PC-3 (cell line): ENCODE results near the gene NFIC. TPM values are rescaled to one million over a fixed set of nuclear protein-coding genes. Genes with fewer than 3 reads are reported as not detected.

Experiments used
- ATAC-seq: fragments of 200-7000 bp; cut with Tn5 transposase; 2 replicates; pipeline ENCODE4 v1.9.1; 2020; ENCODE audit warnings: mild to moderate bottlenecking, moderate library complexity
- BruUV-seq: library from RNA; stranded (reverse); fragments of 400-500 nt; replicated peaks from 2 replicates; lab custom pipeline; 2021; lab: Mats Ljungman, UMichigan
- CTCF ChIA-PET: fragments of 300-600 bp; sonication (Branson Sonifier 250); formaldehyde crosslinking; loops from one replicate; lab custom pipeline; 2022; ENCODE audit warnings: antibody characterized with exemption; lab: Charles Lee
- POLR2A ChIA-PET: fragments of 300-600 bp; sonication (Branson Sonifier 250); formaldehyde crosslinking; loops from one replicate; lab custom pipeline; 2022; ENCODE audit warnings: antibody characterized with exemption; ENCODE audit not compliant: unreplicated experiment; lab: Charles Lee
- DNase-seq: peaks from one replicate; pipeline ENCODE4 v3.0.0-alpha.2; 2015
- H2AFZ ChIP-seq: fragments of 300-600 bp; sonication (generic); 2 replicates; pipeline ENCODE4 v1.6.0; 2016; ENCODE audit warnings: antibody characterized with exemption, low read length
- H3F3A ChIP-seq: fragments of 300-600 bp; sonication (generic); one replicate; pipeline ENCODE4 v1.6.0; 2017; ENCODE audit warnings: antibody characterized with exemption, low read length, control low read depth, mild to moderate bottlenecking; ENCODE audit not compliant: unreplicated experiment
- H3K27ac ChIP-seq: fragments of 300-600 bp; sonication (generic); 2 replicates; pipeline ENCODE4 v1.5.1; 2016; ENCODE audit warnings: mild to moderate bottlenecking, low read length
- H3K27me3 ChIP-seq: fragments of 300-600 bp; sonication (generic); 2 replicates; pipeline ENCODE4 v1.6.1; 2016; ENCODE audit warnings: low read length, mixed read lengths
- H3K36me3 ChIP-seq: fragments of 300-600 bp; sonication (generic); 2 replicates; pipeline ENCODE4 v1.6.1; 2016; ENCODE audit warnings: low read depth, mixed run types, low read length, mixed read lengths
- H3K4me1 ChIP-seq: fragments of 300-600 bp; sonication (generic); 2 replicates; pipeline ENCODE4 v1.5.1; 2016; ENCODE audit warnings: low read length; ENCODE audit not compliant: insufficient read depth
- H3K4me2 ChIP-seq: fragments of 300-600 bp; sonication (generic); 2 replicates; pipeline ENCODE4 v1.6.0; 2016; ENCODE audit warnings: low read length
- H3K4me3 ChIP-seq: fragments of 300-600 bp; sonication (generic); 2 replicates; pipeline ENCODE4 v1.5.1; 2016; ENCODE audit warnings: mild to moderate bottlenecking, low read length, mixed read lengths
- H3K79me2 ChIP-seq: fragments of 300-600 bp; sonication (generic); 2 replicates; pipeline ENCODE4 v1.6.1; 2017; ENCODE audit warnings: low read length, mixed read lengths
- H3K9ac ChIP-seq: fragments of 300-600 bp; sonication (generic); 2 replicates; pipeline ENCODE4 v1.6.0; 2016; ENCODE audit warnings: mild to moderate bottlenecking, low read length
- H3K9me2 ChIP-seq: fragments of 300-600 bp; sonication (generic); replicated peaks from 2 replicates; pipeline ENCODE4 v1.6.1; 2016; ENCODE audit warnings: mixed run types, low read length, mixed read lengths
- H3K9me3 ChIP-seq: fragments of 300-600 bp; sonication (generic); 2 replicates; pipeline ENCODE4 v1.6.1; 2016; ENCODE audit warnings: low read length, mixed read lengths
- H4K20me1 ChIP-seq: fragments of 300-600 bp; sonication (generic); 2 replicates; pipeline ENCODE4 v1.6.1; 2016; ENCODE audit warnings: low read length, mixed read lengths
- EZH2 ChIP-seq: fragments of 300-600 bp; sonication (generic); IDR thresholded peaks from one replicate; pipeline ENCODE4 v1.6.1; 2017; ENCODE audit warnings: antibody characterized with exemption, mild to moderate bottlenecking, low read length; ENCODE audit not compliant: unreplicated experiment
- EZH2phosphoT487 ChIP-seq: fragments of 300-600 bp; sonication (generic); IDR thresholded peaks from 2 replicates; pipeline ENCODE4 v1.6.1; 2018; ENCODE audit warnings: mild to moderate bottlenecking, antibody characterized with exemption, low read length, borderline replicate concordance
- intact Hi-C: fragments of 100-400 bp; cut with micrococcal nuclease; formaldehyde crosslinking; loops from 2 replicates; pipeline ENCODE4 v1.9.0; 2023
- total RNA-seq: library from RNA; depleted of rRNA; stranded (reverse); fragments of >200 nt; gene quantifications from 2 replicates; pipeline ENCODE4 v1.2.3, GENCODE V29; 2014
- TF ChIP-seq, protein P1 (sequence below): fragments of 300-600 bp; sonication (generic); conservative IDR thresholded peaks from 2 replicates; pipeline ENCODE4 v1.5.1; 2017; ENCODE audit warnings: antibody characterized with exemption, low read depth, mild to moderate bottlenecking, low read length

Gene NFIC
- total RNA-seq, 1 experiment from 2014 or later: 31.7 TPM

GRCh38 chr19:3431760-3432397 lies 65.5 kb downstream of the NFIC start:
- peaks cover 3% of the 10 kb centered on the region for H3K36me3 ChIP-seq
- no peaks in the 10 kb centered on the region for H3K9me2 ChIP-seq
- no peak overlapping the region for H3K9ac ChIP-seq

DNA sequence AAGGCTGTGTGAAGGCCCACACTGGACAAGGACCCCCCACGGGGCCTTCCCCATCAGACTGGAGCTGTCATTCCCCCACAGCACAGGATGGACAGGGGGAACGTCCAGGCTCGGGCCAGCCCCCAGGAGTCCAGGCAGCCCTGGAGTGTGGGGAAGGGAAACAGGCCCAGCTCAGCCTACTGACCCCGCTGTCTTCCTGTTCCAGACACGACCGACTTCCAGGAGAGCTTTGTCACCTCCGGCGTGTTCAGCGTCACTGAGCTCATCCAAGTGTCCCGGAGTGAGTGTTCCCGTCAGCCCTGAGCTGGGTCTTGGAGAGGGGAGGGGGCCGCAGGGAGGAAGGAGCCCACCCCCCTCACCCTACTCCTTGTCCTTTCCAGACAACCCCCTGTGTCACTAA lies 66.9 kb downstream of the NFIC start:
- H4K20me1 ChIP-seq: no peaks in the 10 kb centered on the region
- H3K9ac ChIP-seq: no peak overlapping the region
- H3K36me3 ChIP-seq: peaks cover 3% of the 10 kb centered on the region
- no peak overlapping the region for H3K4me3 ChIP-seq
- CTCF ChIA-PET: no interaction called here
- no peaks in the 10 kb centered on the region for H3K79me2 ChIP-seq
- H3K9me2 ChIP-seq: no peaks in the 10 kb centered on the region
- no peak overlapping the region for H3K4me2 ChIP-seq
- no peak for ATAC-seq
- intact Hi-C loops: no loop called here
- POLR2A ChIA-PET: no interaction called here
- no peaks in the 10 kb centered on the region for H3F3A ChIP-seq
- no peak for TF ChIP-seq EZH2
- TF ChIP-seq, protein P1, sequence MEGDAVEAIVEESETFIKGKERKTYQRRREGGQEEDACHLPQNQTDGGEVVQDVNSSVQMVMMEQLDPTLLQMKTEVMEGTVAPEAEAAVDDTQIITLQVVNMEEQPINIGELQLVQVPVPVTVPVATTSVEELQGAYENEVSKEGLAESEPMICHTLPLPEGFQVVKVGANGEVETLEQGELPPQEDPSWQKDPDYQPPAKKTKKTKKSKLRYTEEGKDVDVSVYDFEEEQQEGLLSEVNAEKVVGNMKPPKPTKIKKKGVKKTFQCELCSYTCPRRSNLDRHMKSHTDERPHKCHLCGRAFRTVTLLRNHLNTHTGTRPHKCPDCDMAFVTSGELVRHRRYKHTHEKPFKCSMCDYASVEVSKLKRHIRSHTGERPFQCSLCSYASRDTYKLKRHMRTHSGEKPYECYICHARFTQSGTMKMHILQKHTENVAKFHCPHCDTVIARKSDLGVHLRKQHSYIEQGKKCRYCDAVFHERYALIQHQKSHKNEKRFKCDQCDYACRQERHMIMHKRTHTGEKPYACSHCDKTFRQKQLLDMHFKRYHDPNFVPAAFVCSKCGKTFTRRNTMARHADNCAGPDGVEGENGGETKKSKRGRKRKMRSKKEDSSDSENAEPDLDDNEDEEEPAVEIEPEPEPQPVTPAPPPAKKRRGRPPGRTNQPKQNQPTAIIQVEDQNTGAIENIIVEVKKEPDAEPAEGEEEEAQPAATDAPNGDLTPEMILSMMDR: no peak
- TF ChIP-seq EZH2phosphoT487: no peak
- H2AFZ ChIP-seq: no peak overlapping the region
- no peaks in the 10 kb centered on the region for H3K9me3 ChIP-seq
- no TSS peak for BruUV-seq
- H3K27me3 ChIP-seq: no peaks in the 10 kb centered on the region
- peaks cover 11% of the 10 kb centered on the region; the same call in 1 of the 2 replicates for H3K4me1 ChIP-seq
- H3K27ac ChIP-seq: no peak overlapping the region
- no peak for DNase-seq

More at GRCh38 chr19:3431760-3432397, 65.5 kb downstream of the NFIC start:
- BruUV-seq: no TSS peak
- CTCF ChIA-PET: no interaction called here
- DNase-seq (no peak), ATAC-seq (no peak)
- no peaks in the 10 kb centered on the region for H3F3A ChIP-seq
- no peak overlapping the region for H3K4me3 ChIP-seq
- intact Hi-C loops: no loop called here
- H3K4me1 ChIP-seq: peaks cover 11% of the 10 kb centered on the region; the same call in 1 of the 2 replicates
- no peaks in the 10 kb centered on the region for H3K9me3 ChIP-seq
- no peak overlapping the region for H2AFZ ChIP-seq
- no peak overlapping the region for H3K27ac ChIP-seq
- POLR2A ChIA-PET: no interaction called here
- H3K27me3 ChIP-seq: no peaks in the 10 kb centered on the region
- TF ChIP-seq, protein P1: no peak
- no peak for TF ChIP-seq EZH2phosphoT487
- no peak for TF ChIP-seq EZH2
- no peaks in the 10 kb centered on the region for H4K20me1 ChIP-seq
- H3K79me2 ChIP-seq: no peaks in the 10 kb centered on the region
- H3K4me2 ChIP-seq: no peak overlapping the region
